ENCODE data around the gene PKIG.

The PKIG gene

GRCh38 chr20:44619294-44619693 lies 36.9 kb downstream of the PKIG start:
- TF ChIP-seq EZH2phosphoT487 (conservative IDR thresholded peaks at IDR 0.05; ENCODE audit: low read length), result no peak
- TF ChIP-seq, protein P1, sequence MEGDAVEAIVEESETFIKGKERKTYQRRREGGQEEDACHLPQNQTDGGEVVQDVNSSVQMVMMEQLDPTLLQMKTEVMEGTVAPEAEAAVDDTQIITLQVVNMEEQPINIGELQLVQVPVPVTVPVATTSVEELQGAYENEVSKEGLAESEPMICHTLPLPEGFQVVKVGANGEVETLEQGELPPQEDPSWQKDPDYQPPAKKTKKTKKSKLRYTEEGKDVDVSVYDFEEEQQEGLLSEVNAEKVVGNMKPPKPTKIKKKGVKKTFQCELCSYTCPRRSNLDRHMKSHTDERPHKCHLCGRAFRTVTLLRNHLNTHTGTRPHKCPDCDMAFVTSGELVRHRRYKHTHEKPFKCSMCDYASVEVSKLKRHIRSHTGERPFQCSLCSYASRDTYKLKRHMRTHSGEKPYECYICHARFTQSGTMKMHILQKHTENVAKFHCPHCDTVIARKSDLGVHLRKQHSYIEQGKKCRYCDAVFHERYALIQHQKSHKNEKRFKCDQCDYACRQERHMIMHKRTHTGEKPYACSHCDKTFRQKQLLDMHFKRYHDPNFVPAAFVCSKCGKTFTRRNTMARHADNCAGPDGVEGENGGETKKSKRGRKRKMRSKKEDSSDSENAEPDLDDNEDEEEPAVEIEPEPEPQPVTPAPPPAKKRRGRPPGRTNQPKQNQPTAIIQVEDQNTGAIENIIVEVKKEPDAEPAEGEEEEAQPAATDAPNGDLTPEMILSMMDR (IDR thresholded peaks at IDR 0.05; ENCODE audit: insufficient read depth, low read length, poor library complexity, severe bottlenecking), result no peak
- no peaks in the 10 kb centered on the region for H3K9me2 ChIP-seq (replicated peaks; ENCODE audit: insufficient read depth, low read length)
- H4K20me1 ChIP-seq (ENCODE audit: low read depth, low read length), result no peaks in the 10 kb centered on the region
- H3K9ac ChIP-seq (ENCODE audit: low read length), result 0 out of 2 replicates have a peak overlapping the region, but pooled peaks have one; percentile 43
- no peak overlapping the region for H3K4me3 ChIP-seq (ENCODE audit: insufficient read depth, low read length, poor library complexity, severe bottlenecking)
- H3K27me3 ChIP-seq (ENCODE audit: low read length), result no peaks in the 10 kb centered on the region
- no peaks in the 10 kb centered on the region for H3K79me2 ChIP-seq (ENCODE audit: insufficient read depth, low read length)
- no peaks in the 10 kb centered on the region for H3K9me3 ChIP-seq (ENCODE audit: insufficient read depth, low read length)
- H2AFZ ChIP-seq (ENCODE audit: low read depth, low read length, severe bottlenecking), result no peak overlapping the region
- H3F3A ChIP-seq (ENCODE audit: insufficient read depth), result peaks cover 24% of the 10 kb centered on the region
- no peaks in the 10 kb centered on the region for H3K36me3 ChIP-seq (ENCODE audit: low read length)
- H3K27ac ChIP-seq (ENCODE audit: low read depth, low read length), result peak overlapping the region; percentile 96
- H3K4me2 ChIP-seq (ENCODE audit: low read depth, low read length, poor library complexity, severe bottlenecking), result no peak overlapping the region

GRCh38 chr20:44620030-44620429 lies 37.7 kb downstream of the PKIG start:
- peak overlapping the region; percentile 96; the same call in 1 of the 2 replicates for H3K27ac ChIP-seq (ENCODE audit: low read depth, low read length)
- H3K4me3 ChIP-seq (ENCODE audit: insufficient read depth, low read length, poor library complexity, severe bottlenecking), result no peak overlapping the region
- no peak overlapping the region for H3K9ac ChIP-seq (ENCODE audit: low read length)
- H3K9me2 ChIP-seq (replicated peaks; ENCODE audit: insufficient read depth, low read length), result no peaks in the 10 kb centered on the region
- no peaks in the 10 kb centered on the region for H3K36me3 ChIP-seq (ENCODE audit: low read length)
- no peaks in the 10 kb centered on the region for H3K27me3 ChIP-seq (ENCODE audit: low read length)
- no peak overlapping the region for H2AFZ ChIP-seq (ENCODE audit: low read depth, low read length, severe bottlenecking)
- H3F3A ChIP-seq (ENCODE audit: insufficient read depth), result peaks cover 24% of the 10 kb centered on the region
- H3K79me2 ChIP-seq (ENCODE audit: insufficient read depth, low read length), result no peaks in the 10 kb centered on the region
- H4K20me1 ChIP-seq (ENCODE audit: low read depth, low read length), result no peaks in the 10 kb centered on the region
- no peak overlapping the region for H3K4me2 ChIP-seq (ENCODE audit: low read depth, low read length, poor library complexity, severe bottlenecking)
- no peak for TF ChIP-seq EZH2phosphoT487 (conservative IDR thresholded peaks at IDR 0.05; ENCODE audit: low read length)
- TF ChIP-seq, protein P1 (IDR thresholded peaks at IDR 0.05; ENCODE audit: insufficient read depth, low read length, poor library complexity, severe bottlenecking), result no peak
- no peaks in the 10 kb centered on the region for H3K9me3 ChIP-seq (ENCODE audit: insufficient read depth, low read length)

DNA sequence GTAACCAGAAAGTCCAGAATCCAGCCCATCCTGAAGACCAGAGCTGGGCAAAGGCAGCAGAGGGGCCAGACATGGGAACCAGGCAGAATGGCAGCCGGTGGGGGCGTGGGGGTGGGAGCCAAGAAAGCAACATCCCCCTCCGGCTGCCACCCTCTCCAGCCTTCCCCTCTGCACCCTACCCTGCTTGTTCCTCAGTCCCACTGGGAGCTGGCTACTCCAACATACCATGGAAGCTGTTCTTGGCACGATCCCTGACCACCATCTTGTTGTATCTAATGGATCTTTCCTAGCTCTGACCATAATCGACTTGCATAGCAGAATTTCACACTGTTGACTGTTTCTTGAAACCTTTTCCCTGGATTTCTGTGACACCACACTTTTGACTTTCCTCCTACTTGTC lies 38.9 kb downstream of the PKIG start:
- Histone ChIP-seq H4K20me1 (ENCODE audit: low read depth, low read length) (no peaks in the 10 kb centered on the region), H3K36me3 (ENCODE audit: low read length) (no peaks in the 10 kb centered on the region), H3K79me2 (ENCODE audit: insufficient read depth, low read length) (no peaks in the 10 kb centered on the region), H3K4me3 (ENCODE audit: insufficient read depth, low read length, poor library complexity, severe bottlenecking) (no peak overlapping the region), H3K9me2 (replicated peaks; ENCODE audit: insufficient read depth, low read length) (no peaks in the 10 kb centered on the region), H3K4me2 (ENCODE audit: low read depth, low read length, poor library complexity, severe bottlenecking) (no peak overlapping the region), H3K27me3 (ENCODE audit: low read length) (no peaks in the 10 kb centered on the region), H3F3A (ENCODE audit: insufficient read depth) (peaks cover 18% of the 10 kb centered on the region), H3K27ac (ENCODE audit: low read depth, low read length) (no peak overlapping the region), H3K9ac (ENCODE audit: low read length) (no peak overlapping the region), H2AFZ (ENCODE audit: low read depth, low read length, severe bottlenecking) (no peak overlapping the region), H3K9me3 (ENCODE audit: insufficient read depth, low read length) (no peaks in the 10 kb centered on the region)
- TF ChIP-seq, protein P1 (IDR thresholded peaks at IDR 0.05; ENCODE audit: insufficient read depth, low read length, poor library complexity, severe bottlenecking), result no peak
- no peak for TF ChIP-seq EZH2phosphoT487 (conservative IDR thresholded peaks at IDR 0.05; ENCODE audit: low read length)
